Stimulated activated CD8-positive, alpha-beta memory T cell treated with anti-CD3 and anti-CD28 coated beads, Interleukin-2, amount 100 ng/mL, for 48 hours (primary cell): ENCODE measurements around the gene ARID5B.

Source experiments
- DNase-seq, 2 donors: peaks; one replicate each; pipeline ENCODE4 v3.0.0-alpha.2; 2020; ENCODE audit warnings: low read depth in 2 of 2

ARID5B gene

GRCh38 chr10:62077330-62078015 lies 176.0 kb downstream of the ARID5B start:
- DNase-seq, result no peak

GRCh38 chr10:62079885-62080559 lies 178.5 kb downstream of the ARID5B start:
- no peak for DNase-seq

- DNase-seq, result no peak
Observed at GRCh38 chr10:62080905-62081304, 179.4 kb downstream of the ARID5B start.

- DNase-seq, result no peak
Observed at GRCh38 chr10:62081341-62082270, 180.1 kb downstream of the ARID5B start.

GRCh38 chr10:62082271-62082656 lies 180.8 kb downstream of the ARID5B start:
- DNase-seq, result no peak

GRCh38 chr10:62082729-62083411 lies 181.4 kb downstream of the ARID5B start:
- no peak for DNase-seq

- no peak for DNase-seq
Observed at GRCh38 chr10:62083412-62084267, 182.1 kb downstream of the ARID5B start.

- no peak for DNase-seq
Observed at GRCh38 chr10:62084451-62084850, 183.0 kb downstream of the ARID5B start.

- no peak for DNase-seq
Observed at GRCh38 chr10:62085404-62085803, 183.9 kb downstream of the ARID5B start.

- DNase-seq, result no peak
Observed at GRCh38 chr10:62085821-62086220, 184.3 kb downstream of the ARID5B start.

- no peak for DNase-seq
Observed at GRCh38 chr10:62087329-62087728, 185.8 kb downstream of the ARID5B start.

GRCh38 chr10:62088786-62089185 lies 187.3 kb downstream of the ARID5B start:
- no peak for DNase-seq

GRCh38 chr10:62092301-62093030 lies 191.0 kb downstream of the ARID5B start:
- no peak for DNase-seq

GRCh38 chr10:62093863-62094291 lies 192.4 kb downstream of the ARID5B start:
- no peak for DNase-seq

GRCh38 chr10:62095181-62096122 lies 194.0 kb downstream of the ARID5B start:
- DNase-seq, result no peak

GRCh38 chr10:62096256-62096933 lies 194.9 kb downstream of the ARID5B start:
- no peak for DNase-seq

GRCh38 chr10:62098278-62099121 lies 197.0 kb downstream of the ARID5B start:
- DNase-seq, result no peak
